ENCODE results near the gene SAXO1. TPM values are rescaled to one million over a fixed set of nuclear protein-coding genes. Genes with fewer than 3 reads are reported as not detected.

The SAXO1 gene
- total RNA-seq, 1 donor from 2014 or later: under 0.01 TPM

Other genes starting within 250 kb of the SAXO1 start
- 22.2 and 76.9 TPM in 2 replicates for gene RRAGA, start 16.2 kb upstream of the SAXO1 start, total RNA-seq
- gene HAUS6, start 69.7 kb upstream of the SAXO1 start, total RNA-seq: 19.6 and 29.0 TPM in 2 replicates
- gene PLIN2, start 94.3 kb upstream of the SAXO1 start, total RNA-seq: 57.3 and 148 TPM in 2 replicates
- gene DENND4C, start 197.5 kb upstream of the SAXO1 start, total RNA-seq: 79.9 and 155 TPM in 2 replicates